Measurements from ENCODE around the gene KRTAP10-8.
"Not testable (repeated sequence)": the region's sequence is repeated elsewhere in the genome, so short reads cannot be mapped to it uniquely, and the experiment has no call there.

KRTAP10-8 gene

DNA sequence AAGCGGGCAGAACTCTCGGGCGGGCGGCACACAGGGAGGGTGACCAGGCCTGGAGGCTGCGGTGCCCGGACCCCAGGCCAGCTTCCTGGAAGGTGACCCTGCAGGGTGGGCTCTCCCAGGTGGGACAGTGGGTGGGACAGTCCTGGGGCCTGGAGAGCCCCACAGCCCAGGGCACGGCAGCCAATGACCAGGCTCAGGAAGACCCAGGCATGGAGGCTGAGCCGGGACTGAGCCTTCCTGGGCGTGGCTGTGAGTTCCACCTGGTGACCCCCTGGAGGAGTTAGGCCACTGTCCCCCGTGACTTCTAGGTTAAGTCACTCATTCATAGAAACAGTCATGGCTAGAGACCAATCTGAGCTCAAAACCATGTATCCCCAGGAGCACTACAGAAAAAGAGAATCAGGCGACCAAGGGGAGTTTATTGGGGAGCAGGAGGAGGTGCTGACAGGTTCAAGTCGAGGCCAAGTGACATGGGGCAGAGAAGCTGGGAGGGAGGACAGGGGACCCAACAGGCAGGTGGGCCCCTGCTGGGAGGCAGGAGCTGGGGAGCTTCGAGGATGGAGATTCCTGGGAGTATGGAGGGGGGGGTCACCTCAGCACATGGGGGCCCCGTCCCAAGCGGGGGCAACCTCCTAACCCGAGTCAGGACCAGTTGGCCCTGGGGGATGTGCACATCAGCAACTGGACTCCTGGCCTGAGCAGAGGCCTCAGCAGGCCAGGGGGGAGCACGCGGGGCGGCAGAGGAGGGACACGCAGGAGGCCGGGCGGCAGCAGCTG lies 32.6 kb upstream of the KRTAP10-8 start:
- DNase-seq: no peak

DNA sequence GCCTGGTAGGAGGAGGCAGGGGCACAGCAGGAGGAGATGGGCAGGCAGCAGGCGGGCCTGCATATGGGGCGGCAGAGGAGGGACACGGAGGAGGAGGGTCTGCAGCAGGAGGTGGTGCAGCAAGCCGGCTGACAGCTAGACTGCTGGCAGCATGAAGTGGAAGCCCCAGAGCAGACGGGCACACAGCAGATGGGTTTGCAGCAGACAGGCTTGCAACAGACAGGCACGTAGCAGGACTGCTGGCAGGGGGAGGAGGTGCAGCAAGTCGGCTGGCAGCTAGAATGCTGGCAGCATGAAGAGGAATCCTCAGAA lies 32.1 kb upstream of the KRTAP10-8 start:
- no peak for DNase-seq

DNA sequence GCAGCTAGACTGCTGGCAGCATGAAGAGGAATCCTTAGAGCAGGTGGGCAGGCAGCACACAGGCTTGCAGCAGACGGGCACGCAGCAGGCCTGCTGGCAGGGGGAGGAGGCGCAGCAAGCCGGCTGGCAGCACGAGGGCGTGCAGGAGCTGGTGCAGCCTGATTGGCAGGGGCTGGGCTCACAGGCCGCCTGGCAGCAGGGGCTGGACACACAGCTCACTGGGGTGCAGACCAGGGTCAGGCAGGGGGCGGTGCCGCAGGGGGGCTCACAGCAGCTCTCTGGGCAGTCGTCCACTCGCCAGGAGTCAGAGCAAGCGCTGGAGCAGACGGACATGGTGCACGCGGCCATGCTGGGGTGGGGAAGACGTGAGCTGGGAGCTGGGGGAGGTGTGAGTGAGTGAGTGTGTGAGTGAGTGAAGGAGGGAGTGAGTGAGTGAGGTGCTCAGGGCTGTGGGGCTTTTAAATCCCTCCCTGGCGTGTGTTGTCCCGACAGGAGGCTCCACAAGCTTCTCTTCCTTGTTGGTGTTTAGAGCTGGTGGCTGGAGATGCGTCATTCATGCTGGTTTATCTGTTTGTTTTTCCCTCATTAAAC lies 31.6 kb upstream of the KRTAP10-8 start, which contains the start of gene KRTAP10-5:
TSS of gene KRTAP10-5 (minus strand) at position 374 of the 591 bp plus-strand sequence. CDS start at position 348, 26 bp downstream.
- not testable (repeated sequence) for DNase-seq

DNA sequence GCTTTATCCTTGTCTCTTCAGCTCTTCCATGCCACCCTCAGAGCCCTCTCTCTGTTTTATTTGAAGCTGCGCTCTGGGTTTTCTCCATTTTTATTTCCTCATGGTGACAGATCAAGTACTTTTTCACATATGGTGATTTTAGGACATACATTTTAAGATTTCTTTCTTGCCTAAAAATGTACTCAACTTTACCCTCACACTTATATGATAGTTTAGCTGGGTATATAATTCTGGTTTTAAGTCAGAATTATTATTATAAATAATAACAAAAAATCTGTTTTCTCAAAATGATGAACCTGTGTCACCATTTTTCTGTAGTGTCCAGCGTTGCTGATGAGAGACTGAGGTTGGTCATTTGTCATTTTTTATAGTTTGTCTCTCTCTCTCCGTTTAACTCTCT lies 30.7 kb upstream of the KRTAP10-8 start:
- DNase-seq: no peak

DNA sequence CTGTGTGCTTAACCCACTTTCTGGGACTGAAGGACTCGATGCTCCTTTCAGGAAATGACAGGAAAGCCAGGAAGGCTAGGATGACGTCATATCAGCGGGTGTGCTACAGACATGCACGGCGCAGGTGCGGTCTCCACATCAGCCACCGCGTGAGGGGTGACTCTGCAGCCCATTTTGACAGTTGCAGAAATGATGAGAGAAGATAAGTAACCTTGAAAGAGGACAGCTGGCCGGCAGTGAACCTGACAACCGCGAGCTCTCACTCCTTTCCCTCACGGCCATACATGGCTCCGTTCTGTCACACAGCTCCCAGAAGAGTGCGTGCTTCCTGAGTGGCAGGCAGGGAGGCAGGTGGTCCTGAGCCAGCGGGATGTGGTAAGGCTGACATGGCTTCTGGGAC lies 29.8 kb upstream of the KRTAP10-8 start:
- no peak for DNase-seq

DNA sequence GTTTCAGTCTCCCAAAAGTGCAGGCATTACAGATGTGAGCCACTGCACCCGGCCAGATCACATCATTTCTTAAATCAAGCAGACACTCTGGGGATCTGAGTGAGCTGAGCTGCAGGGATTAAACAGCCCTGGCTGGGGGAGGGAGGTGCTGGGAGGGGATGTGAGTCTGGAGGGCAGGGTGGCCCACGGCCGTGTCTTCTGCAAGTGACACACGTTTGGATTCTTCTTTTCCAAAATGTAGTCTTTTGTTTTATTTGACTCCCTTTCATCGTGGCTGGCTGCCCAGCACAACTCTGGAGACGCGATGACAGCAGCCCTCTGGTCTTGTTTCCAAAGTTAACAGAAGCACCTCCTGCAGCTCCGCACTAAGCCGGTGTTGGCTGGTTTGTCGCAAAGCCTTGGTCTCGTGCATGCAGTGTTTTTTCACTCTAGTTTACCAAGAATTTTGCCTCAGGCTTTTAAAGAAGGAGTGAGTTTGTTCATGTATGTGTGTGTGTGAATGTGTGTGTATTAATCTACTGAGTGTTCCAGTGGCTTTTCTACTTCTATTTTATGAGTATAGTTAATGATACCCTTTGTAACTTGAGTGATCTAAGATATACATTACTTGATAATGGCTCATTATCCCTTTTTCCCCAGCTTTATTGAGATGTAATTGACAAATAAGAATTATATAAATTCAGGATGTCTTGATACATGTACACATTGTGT lies 28.6 kb upstream of the KRTAP10-8 start:
- DNase-seq: no peak

DNA sequence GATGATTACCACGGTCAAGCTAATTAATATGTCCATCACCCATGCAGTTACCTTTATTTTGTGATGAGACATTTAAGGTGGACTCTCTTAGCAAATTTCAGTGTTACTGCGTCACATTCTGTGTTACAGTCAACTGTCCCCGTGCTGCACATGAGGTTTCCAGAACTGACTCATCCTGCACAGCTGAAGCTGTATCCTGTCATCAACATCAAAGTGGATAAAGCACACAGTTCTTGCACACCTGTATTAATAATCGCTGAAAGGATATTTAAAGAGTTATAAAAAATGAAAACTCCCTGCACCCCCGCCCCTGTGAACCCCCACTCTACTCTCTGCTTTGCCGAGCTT lies 28.1 kb upstream of the KRTAP10-8 start:
- no peak for DNase-seq

DNA sequence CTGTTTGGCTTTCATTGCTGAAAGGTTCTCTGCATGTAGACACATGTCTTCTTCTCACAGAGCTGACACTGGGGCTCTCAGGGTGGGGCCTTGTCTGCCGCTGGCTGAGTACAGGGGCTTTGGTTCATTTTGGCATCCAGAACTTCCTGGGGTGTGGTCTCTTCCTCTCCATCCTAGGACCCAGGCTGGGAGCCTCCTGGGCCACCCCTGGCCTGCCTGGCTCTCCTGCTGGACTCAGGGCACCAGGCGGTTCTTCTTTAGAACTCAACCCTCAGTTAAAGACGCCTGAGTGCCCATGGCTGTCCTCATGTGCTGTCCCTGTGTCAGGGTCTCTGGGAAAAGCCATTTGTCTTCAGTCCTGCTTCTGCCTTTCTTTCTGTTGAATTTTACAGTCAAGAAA lies 26.0 kb upstream of the KRTAP10-8 start:
- DNase-seq: no peak

DNA sequence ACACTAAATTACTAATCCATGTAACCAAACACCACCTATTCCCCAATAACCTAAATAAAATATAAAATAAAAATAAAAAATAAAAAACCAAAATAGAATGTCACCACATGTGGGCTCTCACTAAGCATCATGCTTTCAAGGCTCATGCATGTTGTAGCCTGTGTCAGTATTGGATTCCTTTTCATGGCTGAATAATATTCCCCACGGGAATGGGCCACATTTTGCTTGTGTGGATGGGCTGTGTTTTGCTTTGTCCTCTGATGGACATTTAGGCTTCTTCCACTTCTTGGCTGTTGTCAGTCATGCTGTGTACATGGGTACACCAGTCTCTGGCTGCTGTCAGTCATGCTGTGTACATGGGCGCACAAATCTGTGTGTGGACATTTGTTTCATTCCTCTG lies 22.8 kb upstream of the KRTAP10-8 start:
- DNase-seq: no peak

DNA sequence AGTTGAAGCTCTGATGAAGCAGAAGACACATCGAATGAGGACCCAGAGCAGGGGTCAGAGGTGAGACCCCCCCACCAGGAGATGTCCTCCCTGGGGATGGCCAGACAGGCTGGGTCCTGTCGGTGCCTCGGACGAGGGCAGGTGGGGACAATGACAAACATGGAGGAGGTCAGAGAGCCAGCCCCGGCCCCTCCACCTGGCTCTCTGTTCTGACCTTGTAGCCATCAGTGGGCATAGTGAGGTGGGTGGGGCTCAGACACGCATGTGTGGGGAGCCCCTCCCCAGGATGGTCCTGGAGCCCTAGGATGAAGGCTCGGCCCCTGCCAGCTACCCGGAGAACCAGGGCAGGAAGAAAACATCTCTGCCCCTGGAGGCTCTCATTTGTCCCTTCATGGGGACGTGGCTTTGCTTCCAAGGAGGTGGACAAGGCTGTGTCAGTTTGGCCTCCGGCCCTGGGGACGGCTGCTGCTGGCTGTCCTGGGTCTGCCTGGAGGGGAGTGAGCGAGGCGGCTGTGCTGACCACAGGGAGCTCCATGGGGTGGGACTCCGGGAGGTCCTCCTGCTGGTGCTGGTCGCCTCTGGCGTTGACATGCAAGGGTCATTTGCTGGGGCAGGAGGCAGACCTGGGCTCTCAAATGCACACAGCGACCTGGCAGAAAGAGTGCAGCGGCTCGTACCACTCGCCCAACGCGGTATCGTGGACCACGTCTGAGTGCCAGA lies 22.1 kb upstream of the KRTAP10-8 start:
- no peak for DNase-seq

DNA sequence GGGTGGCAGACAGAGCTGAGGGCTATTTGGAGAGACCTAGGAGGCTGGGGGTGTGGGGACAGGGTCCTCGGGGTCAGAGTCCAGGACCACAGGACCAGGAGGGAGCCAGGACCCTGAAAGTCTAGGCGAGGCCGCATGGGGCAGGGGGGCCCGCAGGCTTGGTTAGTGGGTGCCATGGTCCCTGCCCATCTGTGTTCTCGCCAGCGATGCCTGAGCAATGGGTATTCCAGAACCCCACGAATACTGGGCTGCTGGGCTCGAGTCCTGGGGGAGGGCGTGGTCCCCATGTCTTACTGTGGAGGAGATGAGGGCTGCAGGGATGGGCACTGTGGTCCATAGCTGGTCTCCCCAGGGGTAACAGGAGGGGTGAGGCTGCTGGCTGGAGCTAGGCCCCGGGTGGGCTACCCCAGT lies 21.6 kb upstream of the KRTAP10-8 start:
- no peak for DNase-seq

DNA sequence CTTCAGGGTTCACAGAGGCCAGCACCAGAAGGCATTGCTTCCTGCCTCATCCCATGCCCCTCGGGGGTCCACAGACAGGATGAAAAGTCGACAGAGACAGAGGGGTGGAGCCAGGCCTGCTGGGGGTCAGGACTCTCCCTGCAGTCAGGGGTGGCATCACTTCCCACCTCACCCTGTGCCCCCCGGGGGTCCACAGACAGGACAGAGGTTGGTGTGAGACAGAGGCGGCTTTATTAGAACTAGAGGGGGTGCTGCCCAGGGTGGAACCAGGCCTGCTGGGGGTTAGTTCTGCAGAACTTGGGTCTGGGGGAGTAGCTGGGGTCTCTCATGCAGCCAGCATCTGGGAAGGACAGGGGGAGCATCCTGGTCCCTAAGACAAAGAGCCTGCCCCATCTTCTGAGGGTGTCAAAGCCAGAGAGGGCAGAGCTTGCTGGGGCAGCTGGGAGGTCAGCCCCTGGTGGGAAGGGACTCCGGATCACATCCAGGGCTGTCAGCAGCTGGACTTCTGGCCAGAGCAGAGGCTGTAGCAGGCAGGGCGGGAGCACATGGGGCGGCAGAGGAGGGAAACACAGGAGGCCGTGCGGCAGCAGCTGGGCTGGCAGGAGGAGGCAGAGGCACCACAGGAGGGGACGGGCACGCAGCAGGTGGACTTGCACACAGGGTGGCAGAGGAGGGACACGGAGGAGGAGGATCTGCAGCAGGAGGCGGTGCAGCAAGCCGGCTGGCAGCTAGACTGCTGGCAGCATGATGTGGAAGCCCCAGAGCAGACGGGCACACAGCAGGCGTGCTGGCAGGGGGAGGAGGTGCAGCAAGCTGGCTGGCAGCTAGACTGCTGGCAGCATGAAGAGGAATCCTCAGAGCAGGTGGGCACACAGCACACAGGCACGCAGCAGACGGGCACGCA lies 20.7 kb upstream of the KRTAP10-8 start:
- not testable (repeated sequence) for DNase-seq

DNA sequence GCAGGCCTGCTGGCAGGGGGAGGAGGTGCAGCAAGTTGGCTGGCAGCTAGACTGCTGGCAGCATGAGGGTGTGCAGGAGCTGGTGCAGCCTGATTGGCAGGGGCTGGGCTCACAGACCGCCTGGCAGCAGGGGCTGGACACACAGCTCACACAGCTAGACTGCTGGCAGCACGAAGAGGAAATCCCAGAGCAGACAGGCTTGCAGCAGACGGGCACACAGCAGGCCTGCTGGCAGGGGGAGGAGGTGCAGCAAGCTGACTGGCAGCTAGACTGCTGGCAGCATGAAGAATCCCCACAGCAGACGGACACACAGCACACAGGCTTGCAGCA lies 20.1 kb upstream of the KRTAP10-8 start:
- not testable (repeated sequence) for DNase-seq

DNA sequence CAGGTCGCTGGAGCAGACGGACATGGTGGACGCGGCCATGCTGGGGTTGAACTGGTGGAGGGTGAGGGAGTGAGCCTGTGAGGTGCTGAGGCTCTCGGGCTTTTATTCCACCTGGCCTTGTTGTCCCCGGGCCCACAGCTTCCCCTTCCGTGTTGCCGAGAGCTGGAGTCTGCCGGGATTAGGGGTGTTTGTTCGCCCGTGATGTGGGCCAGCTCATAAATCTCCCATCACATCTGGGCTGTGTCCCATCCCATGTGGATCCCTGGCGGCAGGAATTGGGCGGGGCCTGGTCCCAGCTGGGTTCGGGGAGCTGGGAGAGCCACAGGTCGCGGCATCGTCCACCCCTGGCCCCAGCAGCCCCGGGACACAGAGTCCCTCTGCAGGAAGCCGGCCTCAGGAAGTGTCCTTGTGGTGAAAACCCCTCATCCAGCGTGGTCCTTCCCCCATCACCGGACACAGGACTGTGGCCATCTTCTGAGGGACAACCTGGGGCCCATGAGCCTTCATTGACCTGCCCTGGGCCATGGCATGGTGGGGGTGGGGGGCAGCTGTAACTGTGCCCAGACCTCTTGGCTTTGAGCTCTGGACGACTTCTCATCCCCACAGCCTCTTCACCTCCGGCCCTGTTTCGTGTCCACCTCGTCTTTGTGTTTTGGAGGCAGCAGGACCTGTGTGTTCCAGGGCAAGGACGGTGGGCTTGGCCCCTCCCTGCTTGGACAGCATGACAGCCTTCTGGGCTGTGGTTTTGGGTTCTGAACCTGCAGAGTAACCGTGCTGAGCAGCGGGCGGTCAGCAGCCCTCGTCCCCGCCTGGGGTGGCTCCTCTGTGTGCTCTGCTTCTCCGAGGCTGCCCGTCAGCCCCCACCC lies 19.2 kb upstream of the KRTAP10-8 start, which contains the start of gene KRTAP10-6:
TSS of gene KRTAP10-6 (minus strand) at position 60 of the 866 bp plus-strand sequence. CDS start at position 39, 21 bp downstream.
- DNase-seq: no peak

DNA sequence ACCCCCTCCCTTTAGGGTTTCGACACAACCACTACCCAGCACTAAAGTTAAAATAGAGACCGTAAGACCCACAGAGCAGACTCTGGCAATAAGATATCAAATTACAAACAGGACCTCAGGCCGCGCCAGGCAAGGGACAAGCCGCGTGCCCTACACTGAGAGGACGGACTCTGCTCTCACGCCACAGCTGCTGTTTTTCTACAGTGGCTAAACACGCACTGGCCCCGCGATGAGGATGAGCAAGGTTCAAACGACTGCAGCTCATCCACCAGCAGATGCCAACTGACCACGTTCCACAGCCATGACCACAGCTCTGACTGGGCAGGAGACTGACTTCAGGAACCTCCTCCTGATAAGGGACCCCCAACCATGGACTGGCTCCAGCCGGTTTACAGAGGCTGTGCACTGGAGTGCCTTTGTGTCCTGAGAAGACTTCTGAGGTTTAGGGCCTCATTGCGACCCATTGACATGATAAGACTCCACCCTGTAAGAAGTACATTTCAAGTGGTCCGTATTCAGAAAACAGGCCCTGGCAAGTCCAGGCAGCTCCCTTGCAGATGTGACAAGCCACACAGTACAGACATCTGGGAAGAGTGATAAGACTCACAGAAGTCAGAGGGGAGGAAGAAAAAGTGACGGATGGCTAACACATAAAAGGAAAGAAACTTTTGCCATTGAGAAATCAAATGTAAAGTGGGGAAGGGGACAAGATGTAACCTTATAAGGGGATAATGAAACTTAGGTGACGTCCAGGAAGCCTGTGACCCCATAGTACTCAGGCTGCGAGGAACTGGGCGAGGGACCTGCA lies 18.1 kb upstream of the KRTAP10-8 start:
- no peak for DNase-seq

DNA sequence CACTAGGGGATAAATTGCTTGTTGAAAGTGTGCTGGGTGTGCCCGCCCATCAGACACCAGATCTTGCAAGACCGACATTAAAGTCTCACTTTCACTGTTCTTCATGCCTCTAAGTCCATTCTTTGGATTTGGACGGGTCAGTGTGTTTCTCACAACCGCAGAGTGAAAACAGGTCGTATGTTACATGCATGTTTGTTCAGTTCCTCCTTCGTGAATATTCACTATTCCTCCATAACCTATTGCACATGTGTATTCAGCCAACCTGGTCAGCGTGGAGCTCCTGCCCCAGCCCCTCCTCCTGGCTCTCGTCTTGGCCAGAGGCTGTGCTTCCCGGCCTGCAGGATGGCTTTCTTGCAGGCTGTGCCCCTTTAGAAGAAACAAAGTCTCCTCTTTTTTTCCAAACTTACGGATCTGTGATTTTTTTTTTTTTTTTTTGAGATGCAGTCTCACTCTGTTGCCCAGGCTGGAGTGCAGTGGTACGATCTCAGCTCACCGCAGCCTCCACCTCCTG lies 17.4 kb upstream of the KRTAP10-8 start:
- DNase-seq: no peak

DNA sequence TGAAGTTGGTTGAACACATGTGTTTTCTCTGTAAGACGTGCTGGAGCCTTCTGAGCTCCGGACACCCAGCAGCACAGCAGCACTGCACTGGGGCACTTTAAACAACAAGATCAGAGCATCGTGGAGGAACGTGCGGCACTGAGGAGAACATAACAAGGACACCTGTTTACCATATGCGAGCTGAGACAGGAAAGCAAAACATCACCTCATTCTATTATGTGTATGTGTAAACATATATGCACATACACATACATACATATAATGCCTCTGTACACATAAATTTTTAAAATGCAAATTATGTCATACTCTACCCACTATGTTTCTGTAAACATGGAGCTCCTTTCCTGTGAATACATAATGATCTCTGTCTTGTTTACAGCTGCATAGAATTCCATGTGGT lies 16.4 kb upstream of the KRTAP10-8 start:
- no peak for DNase-seq

DNA sequence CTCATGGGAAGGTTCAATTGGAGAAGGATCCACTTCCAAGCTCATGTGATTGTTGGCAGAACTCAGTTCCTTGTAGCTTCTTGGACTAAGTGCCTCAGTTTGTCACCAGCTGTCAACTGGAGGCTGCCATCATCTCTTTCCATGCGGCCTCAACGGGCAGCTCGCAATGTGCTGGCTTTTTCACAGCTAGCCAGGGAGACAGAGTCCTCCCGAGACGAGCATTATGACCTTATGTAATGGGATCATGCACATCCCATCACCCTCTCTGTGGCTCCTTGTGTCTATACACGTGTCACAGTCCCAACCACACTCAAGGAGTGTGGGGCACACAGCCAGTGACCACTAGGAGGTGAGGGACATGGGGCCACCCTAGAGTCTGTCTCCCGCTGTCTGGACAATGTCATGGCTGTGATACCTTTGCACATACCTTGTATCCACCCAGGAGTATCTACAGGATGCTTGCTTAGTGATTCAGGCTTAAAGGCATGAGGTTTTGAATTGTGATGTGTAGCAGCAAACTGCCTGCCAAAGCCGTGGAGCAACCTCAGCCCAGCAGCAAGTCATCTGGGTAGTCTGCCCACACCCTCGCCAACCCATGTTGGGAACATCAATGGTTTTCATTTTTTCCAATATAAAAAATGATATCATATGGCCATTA lies 15.7 kb upstream of the KRTAP10-8 start:
- no peak for DNase-seq

DNA sequence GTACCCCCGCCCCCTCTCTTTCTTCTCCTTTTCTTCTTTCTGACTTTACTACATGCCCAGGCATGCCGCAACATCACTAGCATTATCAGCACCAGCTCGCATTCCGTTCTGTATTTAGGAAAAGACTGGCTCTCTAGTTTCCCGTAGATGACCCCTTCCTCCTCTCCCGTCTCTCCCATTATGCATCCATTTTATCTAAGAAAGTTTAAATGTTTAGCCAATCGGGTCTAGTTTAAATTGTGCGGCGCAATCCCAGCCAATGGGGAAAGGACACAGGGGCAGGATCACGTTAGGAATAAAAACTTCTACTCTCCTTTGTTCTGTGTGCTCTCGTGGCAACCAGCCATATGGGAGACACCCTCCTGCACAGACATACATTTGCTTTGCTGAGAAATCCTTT lies 13.8 kb upstream of the KRTAP10-8 start:
- no peak for DNase-seq

All from NCI-H1105 (cell line).